Measurements from ENCODE around the gene ALG12. TPM values are rescaled to one million over a fixed set of nuclear protein-coding genes. Genes with fewer than 3 reads are reported as not detected.
A peak's percentile ranks its signal among the peaks of the same experiment; 100 is the strongest.
"Not testable (repeated sequence)": the region's sequence is repeated elsewhere in the genome, so short reads cannot be mapped to it uniquely, and the experiment has no call there.

Gene ALG12
- polyA plus RNA-seq, 3 donors from 2014 or later, result 11.7 to 26.6 (median 12.6) TPM

GRCh38 chr22:49946612-49947295, 28.5 kb upstream of the ALG12 start:
- H3K27ac Mint-ChIP-seq, result peak overlapping the region in 3 of 6 donors; percentile 45 to 93 (median 49)
- H3K4me3 Mint-ChIP-seq, result no peak overlapping the region
- no peaks in the 10 kb centered on the region for H3K36me3 Mint-ChIP-seq
- peaks cover 16% of the 10 kb centered on the region in 2 donors for H3K4me1 Mint-ChIP-seq
- H3K9me3 Mint-ChIP-seq, result no peaks in the 10 kb centered on the region
- no peak for DNase-seq
- H3K27me3 Mint-ChIP-seq (ENCODE audit: low read depth in 3 of 3), result peaks cover 0 to 3% (median 0%) of the 10 kb centered on the region in 3 donors

GRCh38 chr22:49945042-49945794, 27.0 kb upstream of the ALG12 start:
- not testable (repeated sequence) for H3K9me3 Mint-ChIP-seq; H3K27me3 Mint-ChIP-seq (ENCODE audit: low read depth in 3 of 3); H3K36me3 Mint-ChIP-seq
- Mint-ChIP-seq H3K4me3 (peak overlapping the region; percentile 10 to 63 (median 20)), H3K4me1 (peaks cover 16% of the 10 kb centered on the region in 2 donors), H3K27ac (peak overlapping the region; percentile 83 to 96 (median 92))
- DNase-seq, result peak; percentile 55 to 77 (median 77)

DNA sequence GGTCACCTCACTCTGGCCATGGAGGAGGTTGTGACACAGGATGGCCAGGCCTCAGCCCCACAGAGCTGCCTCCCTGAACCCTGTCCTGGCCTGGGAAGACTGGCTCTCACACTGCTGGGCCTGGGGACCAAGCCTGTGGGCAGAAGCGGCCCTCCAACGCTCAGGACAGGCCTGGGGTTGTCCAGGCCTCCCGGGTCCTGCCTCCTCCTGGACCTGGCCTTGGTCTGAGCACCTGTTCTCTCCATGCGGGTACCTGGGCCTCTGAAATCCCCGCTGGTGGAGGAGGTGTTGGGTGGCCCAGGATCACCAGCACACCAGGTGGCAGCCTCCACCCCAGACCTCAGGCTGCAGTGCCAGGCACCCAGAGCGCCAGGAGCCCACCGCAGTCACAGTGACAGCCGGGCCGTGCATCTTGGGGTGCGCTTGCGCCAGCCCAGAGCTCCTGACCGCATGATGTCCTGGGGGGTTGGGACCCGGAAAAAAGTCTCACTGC, 26.2 kb upstream of the ALG12 start:
- Mint-ChIP-seq H3K9me3 (no peaks in the 10 kb centered on the region), H3K27ac (peak overlapping the region in 3 of 6 donors; percentile 45 to 93 (median 93)), H3K4me1 (peaks cover 16% of the 10 kb centered on the region in 2 donors), H3K4me3 (no peak overlapping the region), H3K36me3 (no peaks in the 10 kb centered on the region), H3K27me3 (ENCODE audit: low read depth in 3 of 3) (peaks cover 0 to 6% (median 0%) of the 10 kb centered on the region in 3 donors)
- DNase-seq, result peak in 1 of 3 donors; percentile 34

GRCh38 chr22:49943771-49944398, 25.6 kb upstream of the ALG12 start:
- no peaks in the 10 kb centered on the region for H3K36me3 Mint-ChIP-seq
- no peak overlapping the region for H3K4me3 Mint-ChIP-seq
- peaks cover 16% of the 10 kb centered on the region in 2 donors for H3K4me1 Mint-ChIP-seq
- peaks cover 0 to 6% (median 0%) of the 10 kb centered on the region in 3 donors for H3K27me3 Mint-ChIP-seq (ENCODE audit: low read depth in 3 of 3)
- H3K27ac Mint-ChIP-seq, result peak overlapping the region in 3 of 6 donors; percentile 19 to 36 (median 27)
- no peaks in the 10 kb centered on the region for H3K9me3 Mint-ChIP-seq
- DNase-seq, result no peak

DNA sequence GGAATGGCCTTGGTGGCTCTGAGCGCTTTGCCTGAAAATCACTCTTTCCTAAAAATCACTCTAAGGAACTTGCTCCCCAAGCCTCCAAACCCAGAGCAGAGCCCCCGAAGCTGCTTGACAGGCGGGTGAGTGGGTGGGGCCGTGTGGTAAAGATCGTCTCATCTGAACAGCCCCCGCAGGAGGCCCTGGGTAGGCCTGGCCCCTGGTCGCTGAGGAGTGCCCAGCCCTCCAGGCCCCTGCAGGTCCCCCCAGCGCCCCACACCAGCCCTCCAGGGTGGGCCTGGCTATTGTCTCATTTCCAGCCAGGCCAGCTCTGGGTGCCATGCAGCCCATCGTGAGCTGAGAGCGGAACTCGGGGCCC, 25.1 kb upstream of the ALG12 start:
- Mint-ChIP-seq H3K36me3 (no peaks in the 10 kb centered on the region), H3K27ac (peak overlapping the region in 1 of 6 donors; percentile 27), H3K4me3 (no peak overlapping the region), H3K9me3 (no peaks in the 10 kb centered on the region), H3K4me1 (peaks cover 16% of the 10 kb centered on the region in 2 donors), H3K27me3 (ENCODE audit: low read depth in 3 of 3) (peaks cover 0 to 6% (median 0%) of the 10 kb centered on the region in 3 donors)
- DNase-seq, result no peak

DNA sequence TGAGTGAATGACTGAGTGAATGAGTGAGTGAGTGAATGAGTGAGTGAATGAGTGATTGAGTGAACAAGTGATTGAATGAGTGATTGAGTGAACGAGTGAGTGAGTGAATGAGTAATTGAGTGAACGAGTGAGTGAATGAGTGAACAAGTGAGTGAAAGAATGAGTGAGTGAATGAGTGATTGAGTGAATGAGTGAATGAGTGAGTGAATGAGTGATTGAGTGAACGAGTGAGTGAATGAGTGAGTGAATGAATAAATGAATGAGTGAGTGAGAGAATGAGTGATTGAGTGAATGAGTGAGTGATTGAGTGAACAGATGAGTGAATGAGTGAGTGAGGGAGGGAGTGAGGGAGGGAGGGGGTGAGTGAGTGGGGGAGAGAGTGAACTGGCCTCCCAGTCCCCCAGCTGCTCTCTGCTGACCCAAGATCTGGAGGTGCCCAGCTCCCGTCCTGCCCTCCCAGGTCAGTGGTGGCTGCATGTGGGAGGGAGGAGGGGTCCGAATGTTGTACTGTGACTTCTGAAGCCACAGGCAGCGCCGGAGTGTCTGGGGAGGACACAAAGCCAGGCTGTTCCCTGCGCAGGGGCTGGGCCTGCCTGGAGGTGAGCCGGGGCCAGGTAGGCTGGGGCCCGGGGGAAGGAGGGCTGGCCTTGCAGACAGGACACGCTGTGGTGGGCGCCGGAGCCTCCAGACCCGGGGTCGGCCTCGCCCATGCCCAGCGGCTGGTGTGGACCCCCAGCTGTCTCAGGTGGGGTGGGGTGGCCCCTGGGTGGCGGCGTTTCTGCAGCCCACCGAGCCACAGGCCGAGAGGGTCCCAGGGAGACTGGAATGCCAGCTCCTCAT, 24.5 kb upstream of the ALG12 start:
- no peak for DNase-seq
- H3K4me3 Mint-ChIP-seq, result no peak overlapping the region
- H3K36me3 Mint-ChIP-seq, result no peaks in the 10 kb centered on the region
- H3K4me1 Mint-ChIP-seq, result peaks cover 16% of the 10 kb centered on the region in 2 donors
- no peaks in the 10 kb centered on the region for H3K9me3 Mint-ChIP-seq
- peaks cover 0 to 6% (median 0%) of the 10 kb centered on the region in 3 donors for H3K27me3 Mint-ChIP-seq (ENCODE audit: low read depth in 3 of 3)
- H3K27ac Mint-ChIP-seq, result no peak overlapping the region

DNA sequence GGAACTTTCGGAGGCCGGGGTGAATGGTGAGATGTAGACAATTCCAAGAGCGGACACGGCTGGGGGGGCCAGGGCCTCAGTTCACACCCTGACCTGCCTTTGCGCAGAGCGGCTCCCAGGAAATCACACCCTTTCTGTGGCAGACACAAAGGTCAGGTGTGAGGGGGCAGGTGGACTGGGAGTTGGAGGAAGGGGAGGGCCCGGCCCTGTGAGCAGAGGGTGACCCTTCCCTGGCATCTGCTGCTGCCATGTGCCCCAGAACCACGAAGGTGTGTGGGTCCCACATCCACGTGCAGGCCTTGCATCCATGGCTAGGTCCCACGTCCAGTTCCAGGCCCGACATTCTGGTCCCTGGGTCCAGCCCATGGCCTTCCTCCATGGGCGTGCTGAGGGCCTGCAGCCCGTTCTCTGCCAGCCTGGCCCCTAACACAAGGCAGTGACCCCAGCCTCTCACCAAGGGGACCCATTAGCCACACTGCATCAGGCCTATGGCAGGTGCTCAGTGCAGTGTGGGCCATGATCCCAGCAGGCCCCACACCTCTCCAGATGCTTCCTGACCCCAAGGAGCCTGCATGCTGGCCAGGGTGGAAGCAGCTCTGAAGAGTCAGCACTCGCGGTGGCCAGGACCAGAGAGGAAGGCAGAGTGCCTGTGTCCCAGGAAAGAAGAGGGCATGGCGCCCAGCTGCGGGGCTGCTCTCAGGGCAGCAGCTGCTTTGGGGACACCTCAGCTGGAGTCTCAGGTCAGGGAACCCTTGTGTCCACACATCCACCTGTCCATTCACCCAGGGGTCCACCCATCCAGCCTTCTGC, 23.5 kb upstream of the ALG12 start:
- DNase-seq, result no peak
- Mint-ChIP-seq H3K36me3 (no peaks in the 10 kb centered on the region), H3K4me1 (peaks cover 16 to 17% of the 10 kb centered on the region in 2 donors), H3K9me3 (no peaks in the 10 kb centered on the region), H3K27me3 (ENCODE audit: low read depth in 3 of 3) (peaks cover 0 to 6% (median 2%) of the 10 kb centered on the region in 3 donors), H3K4me3 (no peak overlapping the region), H3K27ac (no peak overlapping the region)

DNA sequence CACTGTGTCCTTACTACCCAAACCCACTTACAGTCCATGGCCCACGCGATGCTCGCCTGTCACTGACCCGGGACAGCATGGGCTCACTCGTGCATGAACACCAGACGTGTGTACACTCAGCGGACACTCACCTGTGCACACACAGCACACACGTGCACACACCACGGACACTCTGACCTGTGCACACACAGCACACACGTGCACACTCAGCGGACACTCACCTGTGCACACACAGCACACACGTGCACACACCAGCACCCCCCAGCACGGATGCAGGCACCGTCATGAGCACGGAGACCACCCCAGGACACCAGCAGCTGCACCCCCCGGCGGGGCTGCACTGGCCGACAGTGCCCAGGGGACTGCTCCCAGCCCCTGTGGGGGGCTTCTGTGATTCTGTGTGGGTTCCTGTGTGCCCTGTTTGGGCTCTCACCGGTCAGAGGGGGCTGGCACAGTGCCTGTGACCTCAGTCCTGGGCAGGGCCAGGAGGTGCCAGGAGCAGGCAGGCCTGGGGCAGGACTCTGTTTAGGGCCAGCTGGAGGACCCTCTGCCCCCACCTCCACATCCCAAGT, 20.4 kb upstream of the ALG12 start:
- H3K27ac Mint-ChIP-seq, result peak overlapping the region in 1 of 6 donors; percentile 40
- no peaks in the 10 kb centered on the region for H3K9me3 Mint-ChIP-seq
- no peak overlapping the region for H3K4me3 Mint-ChIP-seq
- peaks cover 0 to 3% (median 2%) of the 10 kb centered on the region in 3 donors for H3K27me3 Mint-ChIP-seq (ENCODE audit: low read depth in 3 of 3)
- no peak for DNase-seq
- peaks cover 0 to 4% of the 10 kb centered on the region in 2 donors for H3K4me1 Mint-ChIP-seq
- H3K36me3 Mint-ChIP-seq, result no peaks in the 10 kb centered on the region

DNA sequence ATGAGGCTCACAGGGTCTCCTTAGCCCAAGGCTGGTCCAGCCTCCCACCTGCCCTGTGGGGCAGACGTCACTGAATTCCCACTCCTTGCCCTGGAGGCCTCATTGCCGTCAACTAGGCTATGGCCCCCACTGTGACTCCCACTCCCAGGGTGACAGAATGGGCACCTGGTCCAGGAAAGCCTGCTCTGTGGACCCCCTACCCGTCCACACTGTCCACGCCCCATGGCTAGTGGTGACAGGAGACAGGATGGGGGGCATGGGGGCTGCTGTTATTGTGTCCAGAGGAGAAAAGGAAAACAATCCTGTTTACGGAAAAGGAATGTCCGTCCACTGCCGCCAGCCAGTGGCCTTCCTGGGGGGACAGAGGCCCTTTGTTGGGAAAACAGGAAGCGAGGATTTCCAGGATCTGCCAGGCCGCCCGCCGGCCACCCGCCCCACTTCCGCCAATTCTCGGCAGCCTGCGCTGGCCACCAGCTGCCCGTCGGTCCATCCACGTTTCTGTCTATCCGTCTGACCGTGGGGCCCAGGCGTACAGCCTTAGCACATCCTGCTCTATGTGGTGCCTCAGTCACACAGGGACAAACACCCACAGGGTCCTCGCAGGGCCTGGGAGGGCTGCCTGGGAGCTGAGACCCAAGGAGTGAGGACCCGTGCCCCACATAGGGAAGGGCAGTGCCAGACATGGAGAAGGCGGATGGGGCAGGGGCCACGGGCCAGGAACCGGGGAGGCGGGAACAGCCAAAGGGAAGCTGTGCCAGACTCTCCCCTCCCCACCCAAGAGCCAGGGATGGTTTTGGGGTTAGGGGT, 19.7 kb upstream of the ALG12 start:
- H3K36me3 Mint-ChIP-seq, result no peaks in the 10 kb centered on the region
- H3K27me3 Mint-ChIP-seq (ENCODE audit: low read depth in 3 of 3), result peaks cover 0 to 3% (median 2%) of the 10 kb centered on the region in 3 donors
- no peak for DNase-seq
- H3K4me3 Mint-ChIP-seq, result no peak overlapping the region
- H3K27ac Mint-ChIP-seq, result peak overlapping the region in 1 of 6 donors; percentile 81
- H3K4me1 Mint-ChIP-seq, result peaks cover 4 to 8% of the 10 kb centered on the region in 2 donors
- no peaks in the 10 kb centered on the region for H3K9me3 Mint-ChIP-seq

DNA sequence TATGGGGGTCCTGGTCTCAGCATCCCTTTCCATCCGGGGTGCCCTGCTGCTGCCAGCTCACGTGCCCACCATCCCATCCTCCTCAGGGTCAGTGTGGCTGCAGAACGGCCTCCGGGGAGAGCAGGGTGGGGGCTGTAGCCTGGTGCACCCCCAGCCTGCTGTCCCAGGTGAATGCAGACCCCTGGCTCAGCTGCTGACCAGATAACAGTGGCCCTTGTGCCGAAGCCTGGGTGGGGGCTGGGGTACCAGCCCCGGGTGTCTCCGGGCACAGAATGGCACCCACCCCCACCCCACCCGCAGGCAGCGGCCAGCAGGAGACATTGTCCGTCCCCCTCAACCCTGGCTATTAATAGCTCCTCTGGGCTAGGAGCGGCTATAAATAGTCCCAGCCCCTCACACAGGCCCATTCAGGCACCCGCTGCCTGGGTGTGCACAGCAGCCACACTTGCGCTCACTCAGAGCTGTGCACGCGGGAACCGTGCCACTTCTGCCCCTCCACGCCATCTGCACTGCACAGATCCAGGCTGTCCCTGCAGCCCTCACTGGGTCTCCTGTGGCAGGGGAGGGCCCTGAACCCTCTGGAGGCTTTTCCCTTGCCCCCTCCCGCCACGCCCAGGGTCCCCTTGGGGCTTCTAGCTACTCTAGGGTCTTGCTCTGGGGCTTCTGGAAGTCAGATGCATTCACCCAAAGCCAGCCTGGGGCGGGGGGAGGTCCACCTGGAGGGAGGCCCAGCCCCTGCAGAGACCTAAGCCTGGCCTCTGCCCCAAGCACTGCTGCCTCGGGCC, 18.9 kb upstream of the ALG12 start:
- peaks cover 0 to 3% (median 2%) of the 10 kb centered on the region in 3 donors for H3K27me3 Mint-ChIP-seq (ENCODE audit: low read depth in 3 of 3)
- no peaks in the 10 kb centered on the region for H3K9me3 Mint-ChIP-seq
- DNase-seq, result no peak
- peak overlapping the region in 3 of 6 donors; percentile 65 to 84 (median 68) for H3K27ac Mint-ChIP-seq
- peak overlapping the region; percentile 46 to 63 (median 52) for H3K4me3 Mint-ChIP-seq
- peaks cover 6 to 10% of the 10 kb centered on the region in 2 donors for H3K4me1 Mint-ChIP-seq
- no peaks in the 10 kb centered on the region for H3K36me3 Mint-ChIP-seq
